ENCODE data around the gene KCNT1.

KCNT1 gene

DNA sequence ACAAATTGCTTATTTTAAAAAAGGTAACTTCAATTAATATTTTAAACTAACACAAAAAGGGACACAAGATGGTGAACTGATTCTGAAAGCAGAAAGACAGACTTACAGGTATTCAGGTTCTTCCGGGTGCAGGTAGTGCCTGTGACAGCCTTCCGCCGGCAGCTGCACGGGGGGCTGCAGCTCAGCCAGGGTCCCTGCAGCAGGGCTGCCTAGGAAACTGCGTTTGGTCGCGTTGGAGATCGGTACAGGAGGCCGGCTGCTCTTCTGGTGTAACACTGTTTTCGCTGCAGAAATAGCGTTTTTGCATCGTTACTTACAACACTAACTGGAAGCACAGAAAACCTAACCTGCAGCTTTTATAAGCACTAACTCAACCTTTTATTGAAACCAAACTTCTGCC, 125.3 kb downstream of the KCNT1 start:
- H3K4me3 ChIP-seq (ENCODE audit: low read depth, low read length): peak overlapping the region; percentile 14
- TF ChIP-seq, protein P1, sequence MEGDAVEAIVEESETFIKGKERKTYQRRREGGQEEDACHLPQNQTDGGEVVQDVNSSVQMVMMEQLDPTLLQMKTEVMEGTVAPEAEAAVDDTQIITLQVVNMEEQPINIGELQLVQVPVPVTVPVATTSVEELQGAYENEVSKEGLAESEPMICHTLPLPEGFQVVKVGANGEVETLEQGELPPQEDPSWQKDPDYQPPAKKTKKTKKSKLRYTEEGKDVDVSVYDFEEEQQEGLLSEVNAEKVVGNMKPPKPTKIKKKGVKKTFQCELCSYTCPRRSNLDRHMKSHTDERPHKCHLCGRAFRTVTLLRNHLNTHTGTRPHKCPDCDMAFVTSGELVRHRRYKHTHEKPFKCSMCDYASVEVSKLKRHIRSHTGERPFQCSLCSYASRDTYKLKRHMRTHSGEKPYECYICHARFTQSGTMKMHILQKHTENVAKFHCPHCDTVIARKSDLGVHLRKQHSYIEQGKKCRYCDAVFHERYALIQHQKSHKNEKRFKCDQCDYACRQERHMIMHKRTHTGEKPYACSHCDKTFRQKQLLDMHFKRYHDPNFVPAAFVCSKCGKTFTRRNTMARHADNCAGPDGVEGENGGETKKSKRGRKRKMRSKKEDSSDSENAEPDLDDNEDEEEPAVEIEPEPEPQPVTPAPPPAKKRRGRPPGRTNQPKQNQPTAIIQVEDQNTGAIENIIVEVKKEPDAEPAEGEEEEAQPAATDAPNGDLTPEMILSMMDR (IDR thresholded peaks at IDR 0.05; ENCODE audit: control insufficient read depth, extremely low read depth, insufficient read depth): no peak
- DNase-seq (ENCODE audit: low read depth): no peak

DNA sequence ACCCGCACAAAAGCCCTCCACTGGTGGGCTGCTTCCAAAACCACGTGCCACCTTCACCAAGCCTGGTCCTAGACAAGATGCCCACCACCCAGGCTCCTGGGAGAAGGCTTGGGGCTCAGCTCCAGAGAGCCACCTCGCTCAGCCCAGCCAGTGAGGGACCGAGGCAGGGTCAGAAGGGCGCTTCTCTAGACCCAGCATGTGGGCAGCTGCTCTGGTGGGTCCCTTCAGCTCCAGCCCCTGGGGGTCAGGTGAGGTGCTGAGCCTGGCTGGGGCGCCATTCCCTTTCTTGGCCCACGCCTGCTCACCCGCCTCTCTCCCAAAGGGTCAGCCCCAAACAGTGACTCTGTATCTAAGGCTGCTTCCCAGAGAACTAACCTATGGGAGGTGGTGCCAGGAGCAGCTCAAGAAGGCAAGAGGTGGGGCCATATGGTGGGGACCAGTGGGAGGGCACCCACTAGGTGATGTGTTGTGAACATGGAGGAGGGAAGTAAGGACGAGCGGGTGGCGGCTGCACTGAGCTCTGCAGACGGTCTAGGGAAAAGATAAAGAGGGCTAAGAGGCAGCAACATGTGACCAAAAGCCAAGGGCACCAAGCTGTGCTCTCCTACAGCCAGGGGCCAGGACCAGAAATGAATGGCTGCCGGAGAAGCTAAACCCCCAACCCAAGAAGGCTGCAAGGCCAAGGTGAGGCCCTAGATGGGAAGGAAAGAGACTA, 126.0 kb downstream of the KCNT1 start:
- DNase-seq (ENCODE audit: low read depth): no peak
- TF ChIP-seq, protein P1 (IDR thresholded peaks at IDR 0.05; ENCODE audit: control insufficient read depth, extremely low read depth, insufficient read depth): no peak
- H3K4me3 ChIP-seq (ENCODE audit: low read depth, low read length): peak overlapping the region; percentile 14

DNA sequence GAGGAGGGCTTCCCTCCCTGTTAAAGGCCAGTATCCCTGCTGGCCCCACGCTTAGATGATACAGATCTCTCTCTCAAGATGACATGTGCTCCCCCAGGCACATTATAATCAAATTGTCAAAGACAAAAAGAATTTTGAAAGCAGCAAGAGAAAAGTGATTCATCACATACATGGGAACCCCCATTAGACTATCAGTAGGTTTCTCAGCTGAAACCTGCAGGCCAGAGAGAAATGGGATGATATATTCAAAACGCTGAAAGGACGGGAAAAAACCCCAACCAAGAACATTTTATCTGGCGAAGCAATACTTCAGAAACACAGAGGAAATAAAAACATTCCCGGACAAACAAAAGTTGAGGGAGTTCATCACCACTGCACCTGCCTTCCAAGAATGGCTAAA, 126.7 kb downstream of the KCNT1 start:
- DNase-seq (ENCODE audit: low read depth): no peak
- H3K4me3 ChIP-seq (ENCODE audit: low read depth, low read length): no peak overlapping the region
- TF ChIP-seq, protein P1 (IDR thresholded peaks at IDR 0.05; ENCODE audit: control insufficient read depth, extremely low read depth, insufficient read depth): no peak

DNA sequence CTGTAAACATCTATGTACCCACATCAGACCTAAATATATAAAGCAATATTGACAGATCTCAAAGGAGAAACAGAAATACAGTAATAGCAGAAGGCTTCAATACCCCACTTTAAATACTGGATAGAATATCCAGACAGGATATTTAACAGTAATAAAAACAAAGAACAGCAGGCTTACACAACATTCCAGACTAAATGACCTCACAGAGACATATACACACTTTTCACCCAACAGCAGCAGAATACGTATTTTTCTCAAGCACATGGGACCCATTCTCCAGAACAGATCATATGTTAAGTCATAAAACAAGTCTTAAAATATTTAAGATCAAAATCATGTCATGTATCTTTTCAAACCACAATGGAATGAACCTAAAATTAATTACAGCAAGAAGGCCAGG, 128.5 kb downstream of the KCNT1 start:
- H3K4me3 ChIP-seq (ENCODE audit: low read depth, low read length): no peak overlapping the region
- DNase-seq (ENCODE audit: low read depth): no peak
- TF ChIP-seq, protein P1 (IDR thresholded peaks at IDR 0.05; ENCODE audit: control insufficient read depth, extremely low read depth, insufficient read depth): no peak

DNA sequence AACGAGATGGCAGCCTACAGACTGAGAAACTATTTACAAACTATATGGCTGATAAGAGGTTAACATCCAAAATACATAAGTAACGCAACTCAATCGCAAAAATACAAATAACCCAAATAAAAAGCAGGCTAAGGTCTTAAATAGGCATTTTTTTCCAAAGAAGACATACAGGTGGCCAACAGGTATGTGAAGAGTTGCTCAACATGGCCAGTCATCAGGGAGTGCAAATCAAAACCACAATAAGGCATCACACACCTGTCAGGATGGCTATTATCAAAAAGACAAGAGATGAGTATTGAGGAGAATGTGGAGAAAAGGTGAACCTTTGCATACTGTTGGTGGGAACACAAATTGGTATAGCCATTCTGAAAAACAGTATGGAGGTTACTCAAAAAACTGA, 131.9 kb downstream of the KCNT1 start:
- TF ChIP-seq, protein P1 (IDR thresholded peaks at IDR 0.05; ENCODE audit: control insufficient read depth, extremely low read depth, insufficient read depth): no peak
- no peak for DNase-seq (ENCODE audit: low read depth)
- no peak overlapping the region for H3K4me3 ChIP-seq (ENCODE audit: low read depth, low read length)

DNA sequence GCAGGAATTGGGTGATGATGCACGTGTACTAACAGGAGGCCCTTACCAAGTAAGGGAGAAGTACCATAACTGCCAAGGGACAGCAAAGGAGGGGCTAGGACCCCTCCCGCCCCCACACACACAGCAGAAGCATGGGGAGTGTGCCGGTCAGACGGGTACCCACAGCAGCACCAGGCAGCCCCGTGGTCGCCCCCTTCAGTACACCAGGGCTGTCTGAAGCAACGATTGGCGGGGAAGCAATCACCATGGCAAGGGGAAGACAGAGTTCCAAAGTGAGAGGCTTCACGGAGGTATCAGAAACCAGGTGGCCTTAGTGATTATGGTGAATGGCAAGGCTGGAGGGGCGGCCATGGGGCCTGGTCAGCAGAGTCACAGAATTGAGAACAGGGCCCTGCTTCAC, 133.1 kb downstream of the KCNT1 start:
- DNase-seq (ENCODE audit: low read depth): no peak
- no peak overlapping the region for H3K4me3 ChIP-seq (ENCODE audit: low read depth, low read length)
- TF ChIP-seq, protein P1 (IDR thresholded peaks at IDR 0.05; ENCODE audit: control insufficient read depth, extremely low read depth, insufficient read depth): no peak

DNA sequence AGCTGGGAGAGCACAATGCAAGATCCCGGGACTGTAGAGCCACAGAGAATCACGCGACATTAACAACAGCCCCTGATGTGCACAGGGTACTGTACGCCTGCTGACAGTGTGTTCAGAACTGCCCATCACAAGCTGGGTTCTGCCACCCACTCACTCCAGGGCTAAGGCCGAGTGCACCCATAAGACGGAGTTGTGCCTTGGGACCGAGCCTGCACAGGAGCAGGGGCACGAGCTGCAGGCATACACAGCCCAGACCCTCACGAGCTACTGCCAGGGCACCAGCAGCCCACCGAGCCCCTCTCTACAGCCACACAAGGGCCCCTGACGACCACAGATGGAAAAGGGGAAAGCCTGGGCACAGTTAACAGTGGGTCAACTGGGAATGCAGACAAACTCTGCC, 137.5 kb downstream of the KCNT1 start:
- TF ChIP-seq, protein P1 (IDR thresholded peaks at IDR 0.05; ENCODE audit: control insufficient read depth, extremely low read depth, insufficient read depth): no peak
- DNase-seq (ENCODE audit: low read depth): no peak
- H3K4me3 ChIP-seq (ENCODE audit: low read depth, low read length): no peak overlapping the region

Measured in LNCaP clone FGC (cell line).